Hepatocyte (in vitro differentiated cells): ENCODE measurements around the gene HOXD8.

Source experiments
- EZH2 ChIP-seq: fragments of 200-600 bp; sonication (generic); IDR thresholded peaks from 2 replicates; pipeline ENCODE4 v1.6.1; 2016; ENCODE audit warnings: antibody characterized with exemption, mild to moderate bottlenecking, borderline replicate concordance
- TF ChIP-seq, protein P1 (sequence below): fragments of 200-600 bp; sonication (generic); IDR thresholded peaks from 2 replicates; pipeline ENCODE4 v1.5.1; 2016; ENCODE audit warnings: antibody characterized with exemption, mild to moderate bottlenecking; ENCODE audit not compliant: poor library complexity

DNA sequence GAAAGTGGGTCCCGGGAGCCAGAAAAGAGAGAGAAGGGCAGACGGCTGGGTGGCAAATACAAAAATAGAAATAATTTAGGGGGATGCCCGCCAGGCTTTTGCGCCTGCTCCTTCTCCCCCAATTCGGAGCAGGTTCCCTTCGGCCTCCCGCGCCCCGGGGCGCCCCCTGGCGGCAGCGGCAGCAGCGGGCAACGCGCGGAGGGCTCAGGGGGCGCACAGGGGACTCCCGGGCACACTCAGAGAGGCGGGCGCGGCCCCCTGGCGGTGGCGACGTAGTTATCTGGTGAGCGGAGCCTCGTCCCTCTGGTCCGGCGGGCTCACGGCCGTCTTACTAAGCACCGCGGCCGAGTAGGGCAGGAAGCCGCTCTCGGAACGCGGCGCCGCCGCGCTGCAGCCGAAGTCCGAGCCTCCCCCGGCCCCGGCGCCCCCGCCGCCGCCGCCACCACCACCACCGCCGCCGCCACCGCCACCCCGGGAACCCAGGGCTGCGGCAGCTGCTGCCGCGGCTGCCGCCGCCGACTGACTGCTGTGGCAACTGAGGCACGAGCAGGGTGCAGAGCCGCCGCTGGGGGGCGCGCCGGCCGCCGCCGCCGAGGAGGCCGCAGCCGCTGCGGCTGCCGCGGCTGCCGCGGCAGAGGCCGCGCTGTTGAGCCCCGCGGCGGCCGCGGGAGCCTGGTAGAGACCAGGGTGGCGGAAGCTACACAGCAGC, 49.5 kb upstream of the HOXD8 start:
- TF ChIP-seq EZH2, result no peak
- TF ChIP-seq, protein P1, sequence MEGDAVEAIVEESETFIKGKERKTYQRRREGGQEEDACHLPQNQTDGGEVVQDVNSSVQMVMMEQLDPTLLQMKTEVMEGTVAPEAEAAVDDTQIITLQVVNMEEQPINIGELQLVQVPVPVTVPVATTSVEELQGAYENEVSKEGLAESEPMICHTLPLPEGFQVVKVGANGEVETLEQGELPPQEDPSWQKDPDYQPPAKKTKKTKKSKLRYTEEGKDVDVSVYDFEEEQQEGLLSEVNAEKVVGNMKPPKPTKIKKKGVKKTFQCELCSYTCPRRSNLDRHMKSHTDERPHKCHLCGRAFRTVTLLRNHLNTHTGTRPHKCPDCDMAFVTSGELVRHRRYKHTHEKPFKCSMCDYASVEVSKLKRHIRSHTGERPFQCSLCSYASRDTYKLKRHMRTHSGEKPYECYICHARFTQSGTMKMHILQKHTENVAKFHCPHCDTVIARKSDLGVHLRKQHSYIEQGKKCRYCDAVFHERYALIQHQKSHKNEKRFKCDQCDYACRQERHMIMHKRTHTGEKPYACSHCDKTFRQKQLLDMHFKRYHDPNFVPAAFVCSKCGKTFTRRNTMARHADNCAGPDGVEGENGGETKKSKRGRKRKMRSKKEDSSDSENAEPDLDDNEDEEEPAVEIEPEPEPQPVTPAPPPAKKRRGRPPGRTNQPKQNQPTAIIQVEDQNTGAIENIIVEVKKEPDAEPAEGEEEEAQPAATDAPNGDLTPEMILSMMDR, result peak; percentile 92
